Measurements from ENCODE around the gene ARNT2. TPM values are rescaled to one million over a fixed set of nuclear protein-coding genes. Genes with fewer than 3 reads are reported as not detected.

ARNT2 gene
- total and polyA plus RNA-seq, 2 of the 13 experiments (the other 11 are each of a cell fraction or from before 2014, with no cell fraction given): 0.69 to 1.7 TPM

- FAIRE-seq: no peak
- no peak overlapping the region for H3K4me2 ChIP-seq (ENCODE audit: low read depth, low read length)
- no peak overlapping the region for H3K9ac ChIP-seq (ENCODE audit: insufficient read depth, low read depth, low read length)
- intact Hi-C loops (cut with micrococcal nuclease; ENCODE audit: unreplicated experiment): no loop called here
- DNase-seq (ENCODE audit: low spot score): no peak
- ATAC-seq: no peak
- ChIA-PET POLR2A (no interaction called here), CTCF (ENCODE audit: low intra/inter-chr PET ratio, low total read pairs) (no interaction called here)
- H2AFZ ChIP-seq (ENCODE audit: low read length): no peak overlapping the region
- H3K4me3 ChIP-seq (replicated peaks in 1 of 3; ENCODE audit: insufficient read depth in 1 of 3, low read depth in 2 of 3, low read length in 3 of 3): no peak overlapping the region
- H4K20me1 ChIP-seq (ENCODE audit: insufficient read depth, low read length): no peaks in the 10 kb centered on the region
- H3K9me3 ChIP-seq (ENCODE audit: low read length): no peaks in the 10 kb centered on the region
- H3K4me1 ChIP-seq (ENCODE audit: insufficient read depth, low read length): peaks cover 42% of the 10 kb centered on the region
- WGBS (ENCODE audit: low lambda C conversion rate): 84% methylated on average over 2 of the region's 2 CpGs
- no peak overlapping the region for H3K27ac ChIP-seq (ENCODE audit: extremely low read length, insufficient read depth, low read length)
- in situ Hi-C loops (cut with HindIII; ENCODE audit: extremely low pct_ligation_motif_present, low pct_unique_long_range_greater_than_20kb): no loop called here
- H3K79me2 ChIP-seq (ENCODE audit: insufficient read depth, low read length): no peaks in the 10 kb centered on the region
- TF ChIP-seq PLRG1 (conservative IDR thresholded peaks at IDR 0.05): no peak
- no peak for TF ChIP-seq ELF3 (CRISPR knock-in tag; IDR thresholded peaks at IDR 0.05)
- no peak for TF ChIP-seq HOXA5 (CRISPR knock-in tag; IDR thresholded peaks at IDR 0.05)
- no peak for TF ChIP-seq MEF2D (CRISPR knock-in tag; IDR thresholded peaks at IDR 0.05)
- TF ChIP-seq, protein P1, sequence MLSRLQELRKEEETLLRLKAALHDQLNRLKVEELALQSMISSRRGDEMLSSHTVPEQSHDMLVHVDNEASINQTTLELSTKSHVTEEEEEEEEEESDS (CRISPR knock-in tag; IDR thresholded peaks at IDR 0.05; ENCODE audit: borderline replicate concordance): no peak
- TF ChIP-seq SRY (CRISPR knock-in tag; IDR thresholded peaks at IDR 0.05): no peak
- TF ChIP-seq, protein P2, sequence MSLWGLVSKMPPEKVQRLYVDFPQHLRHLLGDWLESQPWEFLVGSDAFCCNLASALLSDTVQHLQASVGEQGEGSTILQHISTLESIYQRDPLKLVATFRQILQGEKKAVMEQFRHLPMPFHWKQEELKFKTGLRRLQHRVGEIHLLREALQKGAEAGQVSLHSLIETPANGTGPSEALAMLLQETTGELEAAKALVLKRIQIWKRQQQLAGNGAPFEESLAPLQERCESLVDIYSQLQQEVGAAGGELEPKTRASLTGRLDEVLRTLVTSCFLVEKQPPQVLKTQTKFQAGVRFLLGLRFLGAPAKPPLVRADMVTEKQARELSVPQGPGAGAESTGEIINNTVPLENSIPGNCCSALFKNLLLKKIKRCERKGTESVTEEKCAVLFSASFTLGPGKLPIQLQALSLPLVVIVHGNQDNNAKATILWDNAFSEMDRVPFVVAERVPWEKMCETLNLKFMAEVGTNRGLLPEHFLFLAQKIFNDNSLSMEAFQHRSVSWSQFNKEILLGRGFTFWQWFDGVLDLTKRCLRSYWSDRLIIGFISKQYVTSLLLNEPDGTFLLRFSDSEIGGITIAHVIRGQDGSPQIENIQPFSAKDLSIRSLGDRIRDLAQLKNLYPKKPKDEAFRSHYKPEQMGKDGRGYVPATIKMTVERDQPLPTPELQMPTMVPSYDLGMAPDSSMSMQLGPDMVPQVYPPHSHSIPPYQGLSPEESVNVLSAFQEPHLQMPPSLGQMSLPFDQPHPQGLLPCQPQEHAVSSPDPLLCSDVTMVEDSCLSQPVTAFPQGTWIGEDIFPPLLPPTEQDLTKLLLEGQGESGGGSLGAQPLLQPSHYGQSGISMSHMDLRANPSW (CRISPR knock-in tag; IDR thresholded peaks at IDR 0.05; ENCODE audit: borderline replicate concordance): no peak
- TF ChIP-seq ZNF496 (CRISPR knock-in tag; IDR thresholded peaks at IDR 0.05; ENCODE audit: insufficient replicate concordance): no peak
- TF ChIP-seq RXRA (CRISPR knock-in tag; IDR thresholded peaks at IDR 0.05): no peak
- no peak for TF ChIP-seq ZNF546 (CRISPR knock-in tag; conservative IDR thresholded peaks at IDR 0.05)
- no peak for TF ChIP-seq CCAR2 (optimal IDR thresholded peaks at IDR 0.05; ENCODE audit: low read depth, low read length)
- TF ChIP-seq HNRNPK (IDR thresholded peaks at IDR 0.05; ENCODE audit: low read depth, low read length, poor library complexity, severe bottlenecking): no peak
- no peak for TF ChIP-seq KAT7 (CRISPR knock-in tag; IDR thresholded peaks at IDR 0.05; ENCODE audit: borderline replicate concordance)
- no peak for TF ChIP-seq RFXAP (CRISPR knock-in tag; IDR thresholded peaks at IDR 0.05; ENCODE audit: borderline replicate concordance)
- TF ChIP-seq ZNF367 (CRISPR knock-in tag; IDR thresholded peaks at IDR 0.05; ENCODE audit: borderline replicate concordance): no peak
- TF ChIP-seq SIX4 (CRISPR knock-in tag; IDR thresholded peaks at IDR 0.05): no peak
- no peak for TF ChIP-seq ZNF33A (CRISPR knock-in tag; IDR thresholded peaks at IDR 0.05; ENCODE audit: borderline replicate concordance)
- TF ChIP-seq, protein P3, sequence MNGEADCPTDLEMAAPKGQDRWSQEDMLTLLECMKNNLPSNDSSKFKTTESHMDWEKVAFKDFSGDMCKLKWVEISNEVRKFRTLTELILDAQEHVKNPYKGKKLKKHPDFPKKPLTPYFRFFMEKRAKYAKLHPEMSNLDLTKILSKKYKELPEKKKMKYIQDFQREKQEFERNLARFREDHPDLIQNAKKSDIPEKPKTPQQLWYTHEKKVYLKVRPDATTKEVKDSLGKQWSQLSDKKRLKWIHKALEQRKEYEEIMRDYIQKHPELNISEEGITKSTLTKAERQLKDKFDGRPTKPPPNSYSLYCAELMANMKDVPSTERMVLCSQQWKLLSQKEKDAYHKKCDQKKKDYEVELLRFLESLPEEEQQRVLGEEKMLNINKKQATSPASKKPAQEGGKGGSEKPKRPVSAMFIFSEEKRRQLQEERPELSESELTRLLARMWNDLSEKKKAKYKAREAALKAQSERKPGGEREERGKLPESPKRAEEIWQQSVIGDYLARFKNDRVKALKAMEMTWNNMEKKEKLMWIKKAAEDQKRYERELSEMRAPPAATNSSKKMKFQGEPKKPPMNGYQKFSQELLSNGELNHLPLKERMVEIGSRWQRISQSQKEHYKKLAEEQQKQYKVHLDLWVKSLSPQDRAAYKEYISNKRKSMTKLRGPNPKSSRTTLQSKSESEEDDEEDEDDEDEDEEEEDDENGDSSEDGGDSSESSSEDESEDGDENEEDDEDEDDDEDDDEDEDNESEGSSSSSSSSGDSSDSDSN (CRISPR knock-in tag; IDR thresholded peaks at IDR 0.05): no peak
- no peak for TF ChIP-seq IRF1 (CRISPR knock-in tag; IDR thresholded peaks at IDR 0.05; ENCODE audit: low read depth)
- no peaks in the 10 kb centered on the region; a peak in 1 of 5 replicates for H3K27me3 ChIP-seq (ENCODE audit: control insufficient read depth in 1 of 2, insufficient read depth in 2 of 2, low read length in 2 of 2)
- H3K36me3 ChIP-seq (replicated peaks in 1 of 2; ENCODE audit: control insufficient read depth in 1 of 2, insufficient read depth in 2 of 2, low read length in 2 of 2): no peaks in the 10 kb centered on the region
- no TSS peak for BruUV-seq (replicated peaks)
Observed at GRCh38 chr15:80492409-80492808, 88.2 kb downstream of the ARNT2 start.

Measured in HepG2 (cell line).